Thyroid gland (tissue), 4 donors: Measurements from ENCODE around the gene ANO1.

Experiments
- CTCF ChIP-seq, 6 experiments: fragments of 200-600 bp in 3 of 6; fragments of 450-650 bp in 3 of 6; sonication (generic) in 3 of 6; IDR thresholded peaks; one replicate each; pipeline ENCODE4 v1.5.1; 2016 to 2019; ENCODE audit warnings: antibody characterized with exemption in 6 of 6, mild to moderate bottlenecking in 2 of 6, inconsistent platforms in 1 of 6, moderate library complexity in 1 of 6
- POLR2A ChIP-seq, 2 donors: fragments of 450-650 bp; IDR thresholded peaks; one replicate each; pipeline ENCODE4 v1.6.1; 2017; ENCODE audit warnings: antibody characterized with exemption in 2 of 2, mild to moderate bottlenecking in 2 of 2, moderate library complexity in 1 of 2

- TF ChIP-seq POLR2A (IDR thresholded peaks at IDR 0.05) (no peak), CTCF (IDR thresholded peaks at IDR 0.05) (no peak)
Observed at GRCh38 chr11:70158757-70159389, 80.8 kb downstream of the ANO1 start.
